Large intestine (tissue), 1 donor: ENCODE measurements around the gene PPP1R13B. TPM values are rescaled to one million over a fixed set of nuclear protein-coding genes. Genes with fewer than 3 reads are reported as not detected.

Experiments used
- polyA plus RNA-seq: library from polyadenylated mRNA; unstranded; fragments of 120-200 nt; gene quantifications from one replicate; pipeline ENCODE4 v1.2.1, GENCODE V29; 2013

The PPP1R13B gene
- polyA plus RNA-seq, 1 donor: 29.7 TPM

Other genes with a start within 250 kb of the PPP1R13B start
- 115 TPM for gene KLC1, start 218.4 kb downstream of the PPP1R13B start, polyA plus RNA-seq
- 14.7 TPM for gene XRCC3, start 132.1 kb downstream of the PPP1R13B start, polyA plus RNA-seq
- gene ZFYVE21, start 131.8 kb downstream of the PPP1R13B start, polyA plus RNA-seq: 60.5 TPM
- 0.46 TPM for gene TDRD9, start 80.9 kb upstream of the PPP1R13B start, polyA plus RNA-seq
- gene RD3L, start 95.0 kb upstream of the PPP1R13B start, polyA plus RNA-seq: not detected
- 11.7 TPM for gene ASPG, start 238.1 kb upstream of the PPP1R13B start, polyA plus RNA-seq